ENCODE results near the gene RFLNA.

DNA sequence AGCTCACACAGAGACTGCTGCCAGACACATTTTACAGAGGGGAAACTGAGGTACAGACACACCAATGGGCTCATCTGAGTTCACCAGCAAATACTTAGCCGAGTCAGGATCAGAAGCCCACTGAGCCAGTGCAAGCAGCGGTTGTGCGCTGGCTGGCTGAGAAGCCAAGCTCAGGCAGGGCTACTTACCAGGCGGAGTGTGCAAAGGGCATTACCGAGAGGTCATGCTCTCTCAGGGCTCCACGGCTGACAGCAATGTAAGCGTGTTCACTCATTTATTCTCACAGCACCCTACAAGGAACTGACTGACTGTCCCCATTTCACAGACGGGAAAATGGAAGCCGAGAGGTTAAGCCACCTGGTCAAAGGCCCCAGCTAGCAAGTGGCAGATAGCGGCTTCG, 63.7 kb downstream of the RFLNA start:
- TF ChIP-seq CTCF (IDR thresholded peaks at IDR 0.05; ENCODE audit: low read depth, low read length) (no peak), POLR2A (IDR thresholded peaks at IDR 0.05; ENCODE audit: extremely low read depth, insufficient read length) (no peak)

Measured in NB4 (cell line).